ENCODE results near the gene OSBPL10.
A peak's percentile ranks its signal among the peaks of the same experiment; 100 is the strongest.

OSBPL10 gene

DNA sequence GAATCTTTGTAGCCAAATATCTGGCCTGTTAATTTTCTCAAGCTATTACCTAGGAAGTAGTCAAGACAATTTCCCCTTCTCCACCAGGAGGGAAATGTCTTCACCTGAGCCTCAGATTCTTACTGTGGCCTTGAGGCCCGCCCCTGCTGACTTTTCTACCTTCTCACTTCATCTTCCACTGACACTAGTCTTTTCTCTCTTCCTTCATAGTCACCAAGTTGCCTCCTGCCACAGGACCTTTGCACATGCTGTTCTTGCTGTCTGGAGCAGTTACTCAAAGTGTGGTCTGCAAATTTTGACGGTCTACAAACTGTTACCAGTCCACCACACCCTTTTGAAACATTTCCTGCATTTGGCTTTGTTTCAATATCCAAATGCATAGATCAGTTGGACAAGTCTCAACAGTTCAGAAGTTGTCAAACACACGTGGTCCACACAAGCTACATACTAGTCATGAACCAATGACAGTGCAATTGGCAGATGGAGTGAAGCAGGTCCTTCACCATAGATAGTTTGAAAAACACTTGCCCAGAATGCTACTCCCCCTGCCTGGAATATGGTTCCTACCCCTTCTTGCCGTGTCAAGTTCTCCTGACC lies 100.5 kb downstream of the OSBPL10 start:
- Histone ChIP-seq H3K27ac (ENCODE audit: low read length) (no peak overlapping the region), H4K20me1 (ENCODE audit: insufficient read depth, low read length) (peaks cover 5% of the 10 kb centered on the region; the same call in 1 of the 2 replicates), H3K36me3 (replicated peaks; ENCODE audit: low read depth, low read length) (peaks cover 6% of the 10 kb centered on the region), H3K27me3 (ENCODE audit: low read depth, low read length) (no peaks in the 10 kb centered on the region), H3K4me2 (ENCODE audit: low read length) (no peak overlapping the region), H3K4me3 (ENCODE audit: low read length) (no peak overlapping the region), H3K79me2 (ENCODE audit: low read length) (peaks cover 41% of the 10 kb centered on the region), H2AFZ (ENCODE audit: low read depth, low read length) (no peak overlapping the region), H3K4me1 (ENCODE audit: low read length) (peaks cover 20% of the 10 kb centered on the region), H3K9me3 (ENCODE audit: insufficient read depth, low read length) (no peaks in the 10 kb centered on the region), H3K9ac (ENCODE audit: low read length) (no peak overlapping the region)
- no peak for TF ChIP-seq EZH2phosphoT487 (IDR thresholded peaks at IDR 0.05; ENCODE audit: low read depth)
- TF ChIP-seq, protein P1, sequence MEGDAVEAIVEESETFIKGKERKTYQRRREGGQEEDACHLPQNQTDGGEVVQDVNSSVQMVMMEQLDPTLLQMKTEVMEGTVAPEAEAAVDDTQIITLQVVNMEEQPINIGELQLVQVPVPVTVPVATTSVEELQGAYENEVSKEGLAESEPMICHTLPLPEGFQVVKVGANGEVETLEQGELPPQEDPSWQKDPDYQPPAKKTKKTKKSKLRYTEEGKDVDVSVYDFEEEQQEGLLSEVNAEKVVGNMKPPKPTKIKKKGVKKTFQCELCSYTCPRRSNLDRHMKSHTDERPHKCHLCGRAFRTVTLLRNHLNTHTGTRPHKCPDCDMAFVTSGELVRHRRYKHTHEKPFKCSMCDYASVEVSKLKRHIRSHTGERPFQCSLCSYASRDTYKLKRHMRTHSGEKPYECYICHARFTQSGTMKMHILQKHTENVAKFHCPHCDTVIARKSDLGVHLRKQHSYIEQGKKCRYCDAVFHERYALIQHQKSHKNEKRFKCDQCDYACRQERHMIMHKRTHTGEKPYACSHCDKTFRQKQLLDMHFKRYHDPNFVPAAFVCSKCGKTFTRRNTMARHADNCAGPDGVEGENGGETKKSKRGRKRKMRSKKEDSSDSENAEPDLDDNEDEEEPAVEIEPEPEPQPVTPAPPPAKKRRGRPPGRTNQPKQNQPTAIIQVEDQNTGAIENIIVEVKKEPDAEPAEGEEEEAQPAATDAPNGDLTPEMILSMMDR (IDR thresholded peaks at IDR 0.05; ENCODE audit: low read depth, low read length) = no peak

DNA sequence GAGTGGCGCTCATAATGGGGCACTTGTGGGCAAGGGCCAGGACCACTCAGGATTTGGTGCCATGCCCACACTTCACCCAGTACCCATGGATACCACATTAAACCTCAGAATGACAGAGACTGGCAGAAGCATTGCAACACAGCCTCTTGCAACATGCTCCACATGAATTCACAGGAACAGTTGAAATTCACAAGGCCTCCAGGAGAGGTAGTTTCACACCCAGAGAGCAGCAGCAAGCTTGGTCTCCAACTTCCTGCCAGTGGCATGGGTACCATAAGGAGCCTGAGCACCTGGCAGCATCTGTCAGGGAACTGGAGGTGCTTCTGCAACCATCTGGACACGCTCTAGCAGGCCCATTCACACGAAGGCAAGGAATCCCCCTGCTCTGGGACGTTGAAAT lies 101.0 kb downstream of the OSBPL10 start:
- Histone ChIP-seq H3K9ac (ENCODE audit: low read length) (no peak overlapping the region), H3K4me2 (ENCODE audit: low read length) (no peak overlapping the region), H3K36me3 (replicated peaks; ENCODE audit: low read depth, low read length) (peaks cover 7% of the 10 kb centered on the region), H3K4me3 (ENCODE audit: low read length) (no peak overlapping the region), H3K9me3 (ENCODE audit: insufficient read depth, low read length) (no peaks in the 10 kb centered on the region), H3K4me1 (ENCODE audit: low read length) (peaks cover 20% of the 10 kb centered on the region), H2AFZ (ENCODE audit: low read depth, low read length) (no peak overlapping the region), H3K27me3 (ENCODE audit: low read depth, low read length) (no peaks in the 10 kb centered on the region), H3K79me2 (ENCODE audit: low read length) (peaks cover 36% of the 10 kb centered on the region), H4K20me1 (ENCODE audit: insufficient read depth, low read length) (peaks cover 5% of the 10 kb centered on the region; the same call in 1 of the 2 replicates), H3K27ac (ENCODE audit: low read length) (no peak overlapping the region)
- TF ChIP-seq EZH2phosphoT487 (IDR thresholded peaks at IDR 0.05; ENCODE audit: low read depth) = no peak
- TF ChIP-seq, protein P1 (IDR thresholded peaks at IDR 0.05; ENCODE audit: low read depth, low read length) = 0 out of 2 replicates have a peak, but pooled peaks have one; percentile 4

DNA sequence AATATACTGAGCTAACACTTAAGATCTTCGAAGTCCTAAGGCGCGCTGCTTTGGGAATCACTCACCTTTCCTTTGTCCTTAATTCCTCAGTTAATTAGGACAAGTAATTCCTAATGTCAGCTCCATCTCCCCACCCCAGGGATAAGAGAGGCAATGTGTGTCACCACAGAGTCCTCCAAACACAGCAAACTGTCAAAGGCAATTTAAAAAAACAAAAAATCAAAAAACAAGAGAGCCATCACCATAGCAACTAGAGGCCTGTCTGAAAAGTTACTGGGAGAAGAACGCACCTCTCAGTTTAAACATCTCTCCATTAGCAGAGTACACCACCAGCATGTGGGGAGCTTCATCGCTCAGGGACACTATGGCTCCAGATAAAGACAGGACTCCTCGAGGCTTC lies 101.7 kb downstream of the OSBPL10 start:
- peaks cover 20% of the 10 kb centered on the region for H3K4me1 ChIP-seq (ENCODE audit: low read length)
- H3K27ac ChIP-seq (ENCODE audit: low read length) = no peak overlapping the region
- H3K36me3 ChIP-seq (replicated peaks; ENCODE audit: low read depth, low read length) = peaks cover 7% of the 10 kb centered on the region
- H3K9me3 ChIP-seq (ENCODE audit: insufficient read depth, low read length) = no peaks in the 10 kb centered on the region
- H3K79me2 ChIP-seq (ENCODE audit: low read length) = peaks cover 31% of the 10 kb centered on the region
- no peak overlapping the region for H3K4me3 ChIP-seq (ENCODE audit: low read length)
- TF ChIP-seq, protein P1 (IDR thresholded peaks at IDR 0.05; ENCODE audit: low read depth, low read length) = no peak
- TF ChIP-seq EZH2phosphoT487 (IDR thresholded peaks at IDR 0.05; ENCODE audit: low read depth) = no peak
- H4K20me1 ChIP-seq (ENCODE audit: insufficient read depth, low read length) = peaks cover 5% of the 10 kb centered on the region; the same call in 1 of the 2 replicates
- no peak overlapping the region for H2AFZ ChIP-seq (ENCODE audit: low read depth, low read length)
- H3K27me3 ChIP-seq (ENCODE audit: low read depth, low read length) = no peaks in the 10 kb centered on the region
- H3K9ac ChIP-seq (ENCODE audit: low read length) = no peak overlapping the region
- no peak overlapping the region for H3K4me2 ChIP-seq (ENCODE audit: low read length)

DNA sequence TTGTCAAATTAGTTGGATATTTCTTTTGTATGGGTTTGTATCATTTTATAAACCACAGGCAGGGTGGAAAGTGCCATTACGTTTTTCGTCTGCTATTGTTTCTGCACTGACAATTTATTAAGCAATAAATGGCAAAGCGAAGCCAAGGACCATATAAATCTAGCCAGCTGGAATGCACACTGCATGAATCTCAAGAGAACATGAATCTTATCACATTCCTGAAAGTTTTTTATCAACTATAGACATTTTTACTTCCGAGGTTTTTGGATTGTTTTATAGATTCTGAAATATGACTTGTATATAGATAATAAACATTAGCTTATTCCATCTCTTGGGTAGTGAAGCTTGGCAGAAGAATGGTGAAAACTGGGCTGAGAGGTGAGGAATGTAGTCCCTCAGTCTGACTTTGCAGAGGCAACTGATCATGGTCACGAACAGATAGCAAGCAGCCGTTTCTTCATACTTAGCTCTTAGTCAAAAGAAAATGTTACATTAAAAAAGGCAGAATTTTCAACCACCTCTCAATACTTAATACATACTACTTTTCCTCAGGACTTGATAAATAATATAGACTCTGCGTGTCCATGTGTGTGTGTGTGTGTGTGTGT lies 102.7 kb downstream of the OSBPL10 start:
- H3K4me1 ChIP-seq (ENCODE audit: low read length) = peaks cover 20% of the 10 kb centered on the region

More for the DNA sequence above, 102.7 kb downstream of the OSBPL10 start:
- peaks cover 28% of the 10 kb centered on the region for H3K79me2 ChIP-seq (ENCODE audit: low read length)
- no peaks in the 10 kb centered on the region for H3K9me3 ChIP-seq (ENCODE audit: insufficient read depth, low read length)
- H2AFZ ChIP-seq (ENCODE audit: low read depth, low read length) = no peak overlapping the region
- no peak overlapping the region for H3K4me3 ChIP-seq (ENCODE audit: low read length)
- peaks cover 9% of the 10 kb centered on the region for H3K36me3 ChIP-seq (replicated peaks; ENCODE audit: low read depth, low read length)
- no peak overlapping the region for H3K27ac ChIP-seq (ENCODE audit: low read length)
- H3K4me2 ChIP-seq (ENCODE audit: low read length) = no peak overlapping the region
- no peak for TF ChIP-seq EZH2phosphoT487 (IDR thresholded peaks at IDR 0.05; ENCODE audit: low read depth)
- H3K27me3 ChIP-seq (ENCODE audit: low read depth, low read length) = no peaks in the 10 kb centered on the region
- no peak overlapping the region for H3K9ac ChIP-seq (ENCODE audit: low read length)
- H4K20me1 ChIP-seq (ENCODE audit: insufficient read depth, low read length) = peaks cover 5% of the 10 kb centered on the region; the same call in 1 of the 2 replicates
